A673 (cell line): Measurements from ENCODE around the gene ZDHHC1. TPM values are rescaled to one million over a fixed set of nuclear protein-coding genes. Genes with fewer than 3 reads are reported as not detected.

Experiments used
- BruUV-seq: library from RNA; stranded (reverse); fragments of 400-500 nt; replicated peaks from 2 replicates; lab custom pipeline; 2021; lab: Mats Ljungman, UMichigan
- CTCF ChIA-PET: fragments of 300-600 bp; sonication (Branson Sonifier 250); formaldehyde crosslinking; loops from one replicate; lab custom pipeline; 2022; ENCODE audit warnings: antibody characterized with exemption; lab: Charles Lee
- POLR2A ChIA-PET: fragments of 300-600 bp; sonication (Branson Sonifier 250); formaldehyde crosslinking; loops from one replicate; lab custom pipeline; 2022; ENCODE audit warnings: antibody characterized with exemption; ENCODE audit not compliant: low non-redundant PET; lab: Charles Lee
- DNase-seq: peaks from one replicate; pipeline ENCODE4 v3.0.0-alpha.2; 2015; ENCODE audit warnings: low spot score
- H3K27ac ChIP-seq: fragments of 200-600 bp; sonication (generic); 2 replicates; pipeline ENCODE4 v1.5.1; 2016; ENCODE audit warnings: mixed run types, low read depth, mild to moderate bottlenecking, mixed read lengths, antibody characterized with exemption, low read length; ENCODE audit not compliant: poor library complexity, severe bottlenecking
- H3K27me3 ChIP-seq: fragments of 200-600 bp; sonication (generic); replicated peaks from 2 replicates; pipeline ENCODE4 v1.6.1; 2017; ENCODE audit warnings: mixed run types, low read depth, mild to moderate bottlenecking, mixed read lengths, antibody characterized with exemption, low read length; ENCODE audit not compliant: insufficient read depth, poor library complexity
- H3K36me3 ChIP-seq: fragments of 200-600 bp; sonication (generic); 2 replicates; pipeline ENCODE4 v1.6.1; 2016; ENCODE audit warnings: mixed run types, mild to moderate bottlenecking, mixed read lengths, antibody characterized with exemption, low read length; ENCODE audit not compliant: insufficient read depth, poor library complexity, severe bottlenecking
- H3K4me1 ChIP-seq: fragments of 200-600 bp; sonication (generic); 2 replicates; pipeline ENCODE4 v1.6.1; 2017; ENCODE audit warnings: mixed run types, mild to moderate bottlenecking, mixed read lengths, antibody characterized with exemption, low read length; ENCODE audit not compliant: insufficient read depth, poor library complexity, severe bottlenecking
- H3K4me3 ChIP-seq: fragments of 200-600 bp; sonication (generic); 2 replicates; pipeline ENCODE4 v1.5.1; 2016; ENCODE audit warnings: low read depth, mixed run types, mild to moderate bottlenecking, mixed read lengths, low read length; ENCODE audit not compliant: poor library complexity, severe bottlenecking
- H3K9me3 ChIP-seq: fragments of 200-600 bp; sonication (generic); 2 replicates; pipeline ENCODE4 v1.6.1; 2016; ENCODE audit warnings: mixed run types, low read depth, mild to moderate bottlenecking, mixed read lengths, antibody characterized with exemption, low read length; ENCODE audit not compliant: poor library complexity, severe bottlenecking
- EZH2 ChIP-seq: fragments of 200-600 bp; sonication (generic); IDR thresholded peaks from 2 replicates; pipeline ENCODE4 v1.6.1; 2017; ENCODE audit warnings: borderline replicate concordance, low read depth, mild to moderate bottlenecking, mixed read lengths, antibody characterized with exemption, low read length; ENCODE audit not compliant: poor library complexity, severe bottlenecking
- intact Hi-C: fragments of 100-400 bp; cut with micrococcal nuclease; formaldehyde crosslinking; loops from one replicate; pipeline ENCODE4 v1.10.0; 2022; ENCODE audit not compliant: unreplicated experiment
- total RNA-seq: library from RNA; stranded (reverse); gene quantifications from 2 replicates; pipeline ENCODE4 v1.2.3, GENCODE V29; 2021
- TF ChIP-seq, protein P1 (sequence below): fragments of 300-800, 200-600 bp; sonication (generic); conservative IDR thresholded peaks from 2 replicates; pipeline ENCODE4 v1.5.1; 2017; ENCODE audit warnings: low read depth, mild to moderate bottlenecking, antibody characterized with exemption, low read length, moderate library complexity, mixed read lengths

Gene ZDHHC1
- total RNA-seq, 1 experiment from 2014 or later = 5.3 TPM

DNA sequence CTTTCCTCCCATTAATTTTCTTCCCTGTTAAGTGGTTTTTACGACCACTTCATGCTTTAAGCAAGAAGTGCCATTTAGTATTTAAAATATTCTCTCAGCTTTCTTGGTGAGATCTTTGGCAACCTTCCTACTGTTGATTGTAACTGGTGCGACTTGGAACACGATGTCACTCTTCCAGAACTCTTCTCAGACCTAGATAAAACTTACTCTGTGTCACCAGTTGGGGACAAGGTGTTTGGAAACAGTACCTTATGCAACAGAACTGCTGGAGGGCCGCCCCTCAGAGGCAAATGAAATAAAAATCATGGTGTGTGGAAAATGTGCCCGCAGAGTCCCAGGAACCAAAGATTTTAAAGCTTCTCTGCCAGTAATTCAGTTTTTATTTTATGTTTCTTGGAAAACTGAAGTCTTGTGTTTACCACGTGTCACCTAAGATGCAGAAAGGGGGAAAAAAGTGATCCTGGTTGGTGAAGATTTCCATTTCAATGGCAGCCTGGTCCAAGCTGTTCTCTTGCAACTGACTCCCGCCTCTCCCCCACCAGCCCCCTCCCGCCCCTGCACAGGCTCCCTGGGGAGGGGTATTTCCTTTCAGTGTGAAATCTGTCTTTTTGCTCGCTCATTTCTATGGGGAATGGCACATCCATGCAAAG, 7.5 kb upstream of the ZDHHC1 start:
- CTCF ChIA-PET = interaction anchor here (1.2 kb wide), 1 partner anchor 163 kb away, joined by 3 read pairs; no protein-coding TSS in a partner anchor
- no peaks in the 10 kb centered on the region for H3K27me3 ChIP-seq
- no peaks in the 10 kb centered on the region for H3K9me3 ChIP-seq
- no TSS peak for BruUV-seq
- H3K36me3 ChIP-seq = no peaks in the 10 kb centered on the region
- POLR2A ChIA-PET = no interaction called here
- no peak overlapping the region for H3K4me3 ChIP-seq
- H3K27ac ChIP-seq = peak overlapping the region; percentile 36
- peaks cover 34% of the 10 kb centered on the region for H3K4me1 ChIP-seq
- TF ChIP-seq EZH2 = no peak
- TF ChIP-seq, protein P1, sequence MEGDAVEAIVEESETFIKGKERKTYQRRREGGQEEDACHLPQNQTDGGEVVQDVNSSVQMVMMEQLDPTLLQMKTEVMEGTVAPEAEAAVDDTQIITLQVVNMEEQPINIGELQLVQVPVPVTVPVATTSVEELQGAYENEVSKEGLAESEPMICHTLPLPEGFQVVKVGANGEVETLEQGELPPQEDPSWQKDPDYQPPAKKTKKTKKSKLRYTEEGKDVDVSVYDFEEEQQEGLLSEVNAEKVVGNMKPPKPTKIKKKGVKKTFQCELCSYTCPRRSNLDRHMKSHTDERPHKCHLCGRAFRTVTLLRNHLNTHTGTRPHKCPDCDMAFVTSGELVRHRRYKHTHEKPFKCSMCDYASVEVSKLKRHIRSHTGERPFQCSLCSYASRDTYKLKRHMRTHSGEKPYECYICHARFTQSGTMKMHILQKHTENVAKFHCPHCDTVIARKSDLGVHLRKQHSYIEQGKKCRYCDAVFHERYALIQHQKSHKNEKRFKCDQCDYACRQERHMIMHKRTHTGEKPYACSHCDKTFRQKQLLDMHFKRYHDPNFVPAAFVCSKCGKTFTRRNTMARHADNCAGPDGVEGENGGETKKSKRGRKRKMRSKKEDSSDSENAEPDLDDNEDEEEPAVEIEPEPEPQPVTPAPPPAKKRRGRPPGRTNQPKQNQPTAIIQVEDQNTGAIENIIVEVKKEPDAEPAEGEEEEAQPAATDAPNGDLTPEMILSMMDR = no peak
- intact Hi-C loops = no loop called here
- peak; percentile 64 for DNase-seq

DNA sequence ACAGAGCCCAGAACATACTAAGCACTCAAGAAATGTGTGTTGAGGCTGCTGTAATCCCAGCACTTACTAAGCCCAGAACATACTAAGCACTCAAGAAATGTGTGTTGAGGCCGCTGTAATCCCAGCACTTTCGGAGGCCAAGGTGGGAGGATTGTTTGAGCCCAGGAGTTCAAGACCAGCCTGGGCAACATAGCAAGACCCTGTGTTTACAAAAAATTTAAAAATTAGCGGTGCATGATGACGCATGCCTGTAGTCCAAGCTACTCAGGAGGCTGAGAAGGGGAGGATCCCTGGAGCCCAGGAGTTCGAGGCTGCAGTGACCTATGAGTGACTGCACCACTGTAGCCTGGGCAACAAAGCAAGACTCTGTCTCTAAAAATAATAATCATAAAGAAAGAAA, 6.7 kb upstream of the ZDHHC1 start:
- Histone ChIP-seq H3K4me1 (peaks cover 34% of the 10 kb centered on the region), H3K9me3 (no peaks in the 10 kb centered on the region), H3K27ac (no peak overlapping the region), H3K36me3 (no peaks in the 10 kb centered on the region), H3K27me3 (no peaks in the 10 kb centered on the region), H3K4me3 (no peak overlapping the region)
- intact Hi-C loops = no loop called here
- TF ChIP-seq EZH2 = no peak
- TF ChIP-seq, protein P1 = no peak
- no TSS peak for BruUV-seq
- POLR2A ChIA-PET = no interaction called here
- no peak for DNase-seq
- CTCF ChIA-PET = no interaction called here

DNA sequence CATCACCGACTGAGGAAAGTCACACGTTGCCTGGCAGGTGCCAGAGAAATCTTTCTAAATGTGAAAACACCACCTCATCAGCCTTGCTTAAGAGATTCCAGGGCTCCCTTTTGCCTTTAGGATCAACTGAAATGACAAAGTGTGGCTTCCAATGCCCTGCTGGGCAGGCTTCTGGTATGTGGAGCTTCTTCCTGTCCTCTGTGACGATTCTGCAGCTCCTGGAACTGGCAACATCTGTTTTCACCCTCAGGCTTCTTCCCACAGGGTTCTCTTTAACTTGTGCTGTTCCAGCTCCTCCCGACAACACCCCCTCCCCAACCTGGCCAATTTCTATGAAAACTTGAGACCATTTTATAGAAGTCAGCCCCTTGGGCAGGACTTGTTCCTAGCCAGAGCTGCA, 4.8 kb upstream of the ZDHHC1 start:
- peaks cover 39% of the 10 kb centered on the region for H3K4me1 ChIP-seq
- ChIA-PET CTCF (interaction anchor here (1.8 kb wide), 1 partner anchor 21 kb away, joined by 4 read pairs; no protein-coding TSS in a partner anchor), POLR2A (no interaction called here)
- no peak for DNase-seq
- intact Hi-C loops = no loop called here
- no peaks in the 10 kb centered on the region for H3K27me3 ChIP-seq
- TF ChIP-seq, protein P1 = no peak
- TF ChIP-seq EZH2 = no peak
- no peaks in the 10 kb centered on the region for H3K36me3 ChIP-seq
- BruUV-seq = no TSS peak
- no peak overlapping the region for H3K4me3 ChIP-seq
- H3K27ac ChIP-seq = no peak overlapping the region
- no peaks in the 10 kb centered on the region for H3K9me3 ChIP-seq
